Activated CD4-positive, alpha-beta T cell treated with anti-CD3 and anti-CD28 coated beads, Interleukin-2, amount 10 ng/mL, durations not matched to agents 24 days and 14 days (primary cell): ENCODE results near the gene UNC13B. TPM values are rescaled to one million over a fixed set of nuclear protein-coding genes. Genes with fewer than 3 reads are reported as not detected.
"Not testable (repeated sequence)": the region's sequence is repeated elsewhere in the genome, so short reads cannot be mapped to it uniquely, and the experiment has no call there.

ENCODE experiments used
- DNase-seq: peaks from one replicate; pipeline ENCODE4 v3.0.0; 2022
- H3K27ac Mint-ChIP-seq: one replicate; pipeline ENCODE4 v1.8.0; 2022; ENCODE audit warnings: mild to moderate bottlenecking, mixed read lengths
- H3K27me3 Mint-ChIP-seq: one replicate; pipeline ENCODE4 v1.8.0; 2022; ENCODE audit warnings: mixed read lengths
- H3K36me3 Mint-ChIP-seq: one replicate; pipeline ENCODE4 v1.8.0; 2022; ENCODE audit warnings: low read depth, mild to moderate bottlenecking, mixed read lengths
- H3K4me1 Mint-ChIP-seq: one replicate; pipeline ENCODE4 v1.8.0; 2021; ENCODE audit warnings: mixed read lengths
- H3K4me3 Mint-ChIP-seq: one replicate; pipeline ENCODE4 v1.8.0; 2022; ENCODE audit warnings: mild to moderate bottlenecking, moderate library complexity, mixed read lengths
- H3K9me3 Mint-ChIP-seq: one replicate; pipeline ENCODE4 v1.8.0; 2021; ENCODE audit warnings: mixed read lengths
- intact Hi-C: fragments of 100-400 bp; cut with micrococcal nuclease; formaldehyde crosslinking; loops from one replicate; pipeline ENCODE4 v1.15.1; 2023
- total RNA-seq: library from RNA; stranded (reverse); gene quantifications from 2 replicates; pipeline ENCODE4 v1.2.3, GENCODE V29; 2022

UNC13B gene
- total RNA-seq, 1 donor from 2014 or later, result 0.51 TPM

DNA sequence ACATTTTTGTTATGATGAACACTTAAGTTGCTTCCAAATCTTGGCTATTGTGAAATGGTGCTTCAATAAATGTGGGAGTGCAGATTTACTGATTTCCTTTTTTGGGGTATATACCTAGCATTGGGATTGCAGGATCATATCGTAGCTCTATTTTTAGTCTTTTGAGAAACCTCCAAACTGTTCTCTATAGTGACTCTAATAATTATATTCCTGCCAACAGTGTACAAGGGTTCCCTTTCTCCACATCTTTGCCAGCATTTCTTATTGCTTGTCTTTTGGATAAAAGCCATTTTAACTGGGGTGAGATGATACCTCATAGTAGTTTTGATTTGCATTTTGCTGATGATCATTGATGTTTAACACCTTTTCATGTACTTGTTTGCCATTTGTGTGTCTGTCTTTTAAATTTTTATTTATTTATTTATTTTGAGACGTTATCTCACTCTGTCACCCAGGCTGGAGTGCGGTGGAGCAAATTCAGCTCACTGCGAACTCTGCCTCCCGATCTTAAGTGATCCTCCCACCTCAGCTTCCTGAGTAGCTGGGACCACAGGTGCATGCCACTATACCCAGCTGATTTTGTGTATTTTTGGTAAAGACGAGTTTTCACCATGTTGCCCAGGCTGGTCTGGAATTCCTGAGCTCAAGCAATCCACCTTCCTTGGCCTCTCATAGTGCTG, 59.0 kb downstream of the UNC13B start:
- H3K4me1 Mint-ChIP-seq, result no peaks in the 10 kb centered on the region

DNA sequence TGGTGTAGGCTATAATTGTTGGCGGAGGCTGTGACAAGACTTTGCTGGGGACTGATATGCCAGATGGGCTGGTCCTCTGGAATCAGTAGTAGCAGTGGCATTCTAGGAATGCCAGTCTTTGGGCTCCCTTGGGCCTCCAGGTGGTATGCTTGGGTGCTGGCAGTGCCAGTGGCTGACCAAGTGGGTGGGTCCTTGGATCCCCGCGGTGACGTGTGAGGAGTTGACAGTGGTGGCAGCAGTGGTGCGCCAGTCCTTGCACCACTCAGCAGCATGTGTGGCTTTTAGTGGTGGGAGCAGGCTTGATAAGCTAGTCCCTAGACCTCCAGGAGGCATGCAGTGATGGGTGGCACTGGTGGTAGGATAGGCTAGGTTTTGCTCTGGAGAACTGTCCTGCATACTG, 63.9 kb downstream of the UNC13B start:
- H3K27ac Mint-ChIP-seq, result no peak overlapping the region
- intact Hi-C loops, result no loop called here
- H3K4me1 Mint-ChIP-seq, result no peaks in the 10 kb centered on the region
- H3K36me3 Mint-ChIP-seq, result no peaks in the 10 kb centered on the region
- no peak for DNase-seq
- H3K4me3 Mint-ChIP-seq, result no peak overlapping the region
- no peaks in the 10 kb centered on the region for H3K27me3 Mint-ChIP-seq
- H3K9me3 Mint-ChIP-seq, result peaks cover 7% of the 10 kb centered on the region

More for the DNA sequence above, 59.0 kb downstream of the UNC13B start:
- no peaks in the 10 kb centered on the region for H3K27me3 Mint-ChIP-seq
- no peak for DNase-seq
- H3K36me3 Mint-ChIP-seq, result no peaks in the 10 kb centered on the region
- peaks cover 7% of the 10 kb centered on the region for H3K9me3 Mint-ChIP-seq
- no peak overlapping the region for H3K4me3 Mint-ChIP-seq
- intact Hi-C loops, result no loop called here
- H3K27ac Mint-ChIP-seq, result no peak overlapping the region

DNA sequence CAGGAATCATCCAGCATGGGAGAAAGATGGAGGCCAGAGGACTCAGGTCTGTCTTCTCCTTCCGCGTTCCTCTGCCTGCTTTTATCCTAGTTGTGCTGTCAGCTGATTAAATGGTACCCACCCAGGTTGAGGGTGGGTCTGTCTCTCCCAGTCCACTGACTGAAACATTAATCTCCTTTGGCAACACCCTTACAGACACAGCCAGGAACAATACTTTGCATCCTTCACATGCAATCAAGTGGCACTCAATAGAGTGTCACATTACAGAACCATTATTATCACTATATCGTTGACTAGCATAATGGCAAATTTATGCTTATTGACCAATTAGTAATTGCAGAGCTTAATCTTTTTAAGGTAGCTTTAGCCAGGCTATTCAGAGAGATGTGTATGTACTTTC, 64.8 kb downstream of the UNC13B start:
- intact Hi-C loops, result no loop called here

DNA sequence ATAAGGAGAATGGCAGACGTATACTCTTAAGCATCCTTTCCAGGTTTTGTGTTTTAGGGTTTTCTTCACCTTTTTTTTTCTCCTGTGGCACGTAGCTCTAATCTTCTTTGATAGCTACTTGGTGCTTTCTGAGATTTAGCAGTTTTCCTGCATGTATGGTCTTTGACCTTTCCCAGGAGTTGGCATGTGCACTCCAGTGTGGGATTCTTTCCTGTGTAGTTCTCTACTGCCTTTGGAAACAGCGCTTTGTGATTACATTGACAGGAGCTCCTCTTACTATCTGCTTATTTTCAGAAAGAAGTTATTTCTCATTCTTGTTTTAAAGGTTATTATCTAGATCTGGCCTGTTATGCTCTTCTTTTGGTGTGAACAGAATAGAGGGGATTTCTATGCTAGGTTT, 65.5 kb downstream of the UNC13B start:
- no peaks in the 10 kb centered on the region for H3K36me3 Mint-ChIP-seq
- H3K9me3 Mint-ChIP-seq, result no peaks in the 10 kb centered on the region
- H3K27me3 Mint-ChIP-seq, result peaks cover 1% of the 10 kb centered on the region
- H3K27ac Mint-ChIP-seq, result no peak overlapping the region
- no peak for DNase-seq
- intact Hi-C loops, result no loop called here
- no peak overlapping the region for H3K4me3 Mint-ChIP-seq
- H3K4me1 Mint-ChIP-seq, result no peaks in the 10 kb centered on the region

More for the DNA sequence above, 64.8 kb downstream of the UNC13B start:
- Mint-ChIP-seq H3K4me1 (no peaks in the 10 kb centered on the region), H3K9me3 (peaks cover 5% of the 10 kb centered on the region), H3K4me3 (no peak overlapping the region), H3K27ac (no peak overlapping the region), H3K36me3 (no peaks in the 10 kb centered on the region), H3K27me3 (peaks cover 1% of the 10 kb centered on the region)
- DNase-seq, result no peak

DNA sequence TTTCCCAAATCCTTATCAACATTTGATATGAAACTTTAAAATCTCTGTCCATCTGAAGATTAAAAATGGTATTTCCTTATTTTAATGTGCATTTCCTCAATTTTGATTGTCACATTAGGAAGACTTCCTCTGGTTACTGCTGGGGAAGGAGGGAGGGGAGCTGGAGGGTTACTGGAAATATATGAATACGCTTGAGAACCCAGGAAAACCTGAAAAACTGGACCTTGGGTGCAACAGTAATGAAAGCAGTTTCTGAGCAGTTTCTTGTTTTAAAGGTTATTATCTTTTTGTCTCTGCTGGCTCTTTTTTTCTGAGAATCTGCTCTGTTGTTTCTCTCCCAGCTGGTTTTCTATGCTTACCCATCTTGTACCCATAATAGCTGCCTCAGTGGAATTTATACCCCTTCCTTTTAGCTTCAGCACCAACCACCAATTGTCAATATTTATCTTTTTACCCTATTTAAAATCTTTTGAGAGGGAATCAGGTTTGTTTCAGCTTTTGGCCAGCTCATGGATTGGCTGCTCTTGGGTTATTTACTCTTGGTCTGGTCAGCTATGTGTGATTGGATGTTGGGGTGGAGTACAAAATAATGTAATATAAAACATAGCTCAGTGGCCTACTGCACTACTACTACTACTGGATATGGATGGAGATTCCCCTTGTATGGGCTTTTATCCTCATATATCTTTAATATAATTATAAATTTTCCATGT, 67.4 kb downstream of the UNC13B start:
- H3K9me3 Mint-ChIP-seq, result no peaks in the 10 kb centered on the region
- no peak overlapping the region for H3K27ac Mint-ChIP-seq
- intact Hi-C loops, result no loop called here
- H3K36me3 Mint-ChIP-seq, result no peaks in the 10 kb centered on the region
- H3K4me1 Mint-ChIP-seq, result no peaks in the 10 kb centered on the region
- no peak overlapping the region for H3K4me3 Mint-ChIP-seq
- no peak for DNase-seq
- H3K27me3 Mint-ChIP-seq, result peaks cover 5% of the 10 kb centered on the region

DNA sequence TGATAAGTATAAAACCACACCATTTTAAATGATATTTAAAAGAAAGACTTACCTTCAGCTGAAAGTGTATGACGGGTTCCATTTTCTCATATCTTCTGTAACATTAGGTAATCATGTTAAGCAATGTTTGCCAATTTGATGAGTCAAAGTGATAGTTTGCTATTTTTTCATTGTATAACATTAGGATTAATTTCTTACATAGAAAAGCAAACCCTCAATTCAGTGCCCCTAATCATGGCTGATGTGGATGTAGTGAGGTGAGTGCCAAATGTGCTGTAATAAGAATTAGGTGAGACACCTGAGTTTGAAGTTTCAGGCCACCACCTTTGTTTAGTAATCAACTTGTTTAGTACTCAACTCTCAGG, 68.0 kb downstream of the UNC13B start:
- H3K27ac Mint-ChIP-seq, result no peak overlapping the region

DNA sequence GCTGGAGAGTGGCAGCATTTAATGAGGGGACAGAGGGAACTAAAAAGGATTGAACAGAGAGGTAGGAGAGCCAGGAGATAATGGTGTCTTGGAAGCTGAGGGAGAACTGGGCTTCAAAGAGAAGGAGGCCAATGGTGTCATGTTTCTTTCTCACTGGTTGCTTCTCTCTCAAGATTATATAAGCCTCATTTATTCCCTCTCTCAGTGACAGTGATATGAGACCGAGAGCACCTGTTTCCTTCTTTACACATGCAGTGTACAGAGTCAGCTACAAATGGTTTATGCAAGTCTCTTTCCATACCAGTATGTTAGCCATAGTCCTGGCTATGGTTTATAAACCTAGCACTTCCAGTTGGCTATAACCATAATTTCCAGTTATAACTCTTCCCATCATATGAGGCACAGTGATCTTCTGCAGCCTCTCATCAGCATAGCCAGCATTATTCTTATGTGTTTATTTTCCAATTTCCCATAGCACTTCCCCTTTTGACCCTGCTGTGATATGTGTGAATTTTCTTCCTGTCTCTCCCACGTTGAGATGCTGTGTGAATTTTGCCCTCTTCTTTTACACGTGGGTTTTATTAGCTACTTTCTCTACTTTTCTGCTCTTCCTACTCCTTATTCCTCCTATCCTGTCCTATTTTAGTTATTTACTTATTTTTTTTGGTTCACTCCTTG, 71.2 kb downstream of the UNC13B start:
- Mint-ChIP-seq H3K27me3 (peaks cover 5% of the 10 kb centered on the region), H3K9me3 (no peaks in the 10 kb centered on the region), H3K36me3 (no peaks in the 10 kb centered on the region), H3K4me1 (no peaks in the 10 kb centered on the region), H3K4me3 (no peak overlapping the region), H3K27ac (no peak overlapping the region)
- no peak for DNase-seq
- intact Hi-C loops, result no loop called here

More for the DNA sequence above, 68.0 kb downstream of the UNC13B start:
- H3K4me3 Mint-ChIP-seq, result no peak overlapping the region
- intact Hi-C loops, result no loop called here
- H3K36me3 Mint-ChIP-seq, result no peaks in the 10 kb centered on the region
- DNase-seq, result no peak
- H3K27me3 Mint-ChIP-seq, result peaks cover 5% of the 10 kb centered on the region
- no peaks in the 10 kb centered on the region for H3K9me3 Mint-ChIP-seq
- no peaks in the 10 kb centered on the region for H3K4me1 Mint-ChIP-seq

DNA sequence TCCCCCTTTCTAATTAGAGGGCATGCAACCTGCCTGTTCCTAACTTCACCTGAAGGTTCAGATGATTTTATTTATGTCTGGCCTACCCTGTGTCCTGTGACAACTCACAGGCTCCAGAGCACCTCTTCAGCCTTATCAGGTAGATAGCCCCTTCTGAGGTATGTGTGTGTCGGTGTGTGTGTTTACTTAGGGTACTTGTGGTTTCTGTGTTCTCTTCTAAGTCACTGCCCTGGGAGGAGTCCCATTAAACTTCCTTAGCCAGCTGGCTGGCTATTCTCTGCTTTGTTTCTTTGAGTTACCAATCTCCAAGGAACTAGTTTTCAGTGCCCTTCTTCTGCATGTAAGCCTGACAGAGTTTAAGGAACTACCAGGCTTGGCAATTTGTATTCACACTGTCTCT, 74.9 kb downstream of the UNC13B start:
- H3K27me3 Mint-ChIP-seq, result peaks cover 5% of the 10 kb centered on the region
- no peak overlapping the region for H3K27ac Mint-ChIP-seq
- no peaks in the 10 kb centered on the region for H3K4me1 Mint-ChIP-seq
- no peak for DNase-seq
- intact Hi-C loops, result no loop called here
- peaks cover 3% of the 10 kb centered on the region for H3K9me3 Mint-ChIP-seq
- no peaks in the 10 kb centered on the region for H3K36me3 Mint-ChIP-seq
- H3K4me3 Mint-ChIP-seq, result no peak overlapping the region

DNA sequence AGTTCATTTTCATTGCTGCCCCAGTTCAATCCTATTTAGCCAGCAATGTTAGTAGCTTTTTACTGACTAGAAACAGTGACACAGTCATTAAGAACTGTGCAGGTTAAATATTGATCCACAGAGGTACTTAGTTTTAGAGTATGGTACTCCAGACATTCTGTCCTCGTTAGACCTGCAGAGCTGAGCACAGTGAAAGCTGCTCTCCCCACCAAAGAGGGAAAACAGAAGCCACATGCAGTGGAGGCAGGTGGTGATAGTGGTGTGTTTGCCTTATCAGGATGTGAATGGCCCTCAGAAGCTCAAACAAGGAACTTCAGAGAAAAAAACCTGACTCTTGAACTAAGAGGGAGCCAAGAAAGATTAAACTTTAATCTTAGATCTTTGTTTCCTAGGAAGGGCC, 75.5 kb downstream of the UNC13B start:
- no peak for DNase-seq
- Mint-ChIP-seq H3K4me1 (no peaks in the 10 kb centered on the region), H3K9me3 (peaks cover 3% of the 10 kb centered on the region), H3K27me3 (peaks cover 8% of the 10 kb centered on the region), H3K36me3 (no peaks in the 10 kb centered on the region), H3K4me3 (no peak overlapping the region), H3K27ac (no peak overlapping the region)
- intact Hi-C loops, result no loop called here

DNA sequence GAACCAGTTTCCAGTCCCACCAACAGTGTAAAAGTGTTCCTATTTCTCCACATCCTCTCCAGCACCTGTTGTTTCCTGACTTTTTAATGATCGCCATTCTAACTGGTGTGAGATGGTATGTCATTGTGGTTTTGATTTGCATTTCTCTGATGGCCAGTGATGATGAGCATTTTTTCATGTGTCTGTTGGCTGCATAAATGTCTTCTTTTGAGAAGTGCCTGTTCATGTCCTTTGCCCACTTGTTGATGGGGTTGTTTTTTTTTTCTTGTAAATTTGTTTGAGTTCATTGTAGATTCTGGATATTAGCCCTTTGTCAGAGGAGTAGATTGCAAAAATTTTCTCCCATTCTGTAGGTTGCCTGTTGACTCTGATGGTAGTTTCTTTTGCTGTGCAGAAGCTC, 84.1 kb downstream of the UNC13B start:
- intact Hi-C loops, H3K9me3 Mint-ChIP-seq, DNase-seq, H3K36me3 Mint-ChIP-seq, H3K27ac Mint-ChIP-seq, H3K4me3 Mint-ChIP-seq, H3K4me1 Mint-ChIP-seq: not testable (repeated sequence)
- peaks cover 22% of the 10 kb centered on the region for H3K27me3 Mint-ChIP-seq

DNA sequence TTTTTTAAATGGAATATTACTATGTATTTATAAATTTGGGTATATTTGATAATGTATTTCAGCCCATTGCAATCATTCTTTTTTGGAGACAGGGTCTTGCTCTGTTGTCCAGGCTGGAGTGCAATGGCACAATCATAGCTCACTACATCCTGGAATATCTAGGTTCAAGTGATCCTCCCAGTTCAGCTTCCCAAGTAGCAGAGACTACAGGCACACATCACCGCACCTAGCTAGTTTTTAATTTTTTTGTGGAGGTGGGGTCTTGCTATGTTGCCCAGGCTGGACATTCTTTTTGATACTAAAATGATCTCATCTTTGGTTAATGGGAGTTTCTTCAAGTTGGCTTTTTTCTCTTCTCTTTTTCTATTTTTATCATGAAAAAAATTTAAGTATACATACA, 91.3 kb downstream of the UNC13B start:
- intact Hi-C loops, result no loop called here
- Mint-ChIP-seq H3K4me3 (no peak overlapping the region), H3K27me3 (peaks cover 12% of the 10 kb centered on the region), H3K27ac (no peak overlapping the region), H3K4me1 (no peaks in the 10 kb centered on the region), H3K36me3 (no peaks in the 10 kb centered on the region), H3K9me3 (peaks cover 4% of the 10 kb centered on the region)
- DNase-seq, result no peak

DNA sequence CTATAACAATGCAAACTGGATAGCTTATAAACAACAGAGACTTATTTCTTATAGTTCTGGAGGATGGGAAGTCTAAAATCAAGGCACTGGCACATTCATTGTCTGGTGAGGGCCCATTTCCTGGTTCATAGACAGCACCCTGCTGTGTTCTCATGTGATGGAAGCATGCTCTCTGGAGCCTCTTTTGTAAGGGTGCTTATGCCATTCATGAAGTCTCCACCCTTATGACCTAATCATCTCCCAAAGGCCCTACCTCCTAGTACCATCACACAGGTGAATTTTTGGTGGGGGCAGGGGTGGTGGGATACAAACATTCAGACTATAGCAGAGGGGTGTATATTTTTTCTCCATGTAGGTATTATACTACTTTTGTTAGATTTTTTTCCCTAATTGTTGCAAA, 92.4 kb downstream of the UNC13B start:
- Mint-ChIP-seq H3K4me3 (no peak overlapping the region), H3K4me1 (no peaks in the 10 kb centered on the region), H3K36me3 (no peaks in the 10 kb centered on the region), H3K9me3 (no peaks in the 10 kb centered on the region), H3K27ac (no peak overlapping the region), H3K27me3 (peaks cover 7% of the 10 kb centered on the region)
- no peak for DNase-seq
- intact Hi-C loops, result no loop called here

DNA sequence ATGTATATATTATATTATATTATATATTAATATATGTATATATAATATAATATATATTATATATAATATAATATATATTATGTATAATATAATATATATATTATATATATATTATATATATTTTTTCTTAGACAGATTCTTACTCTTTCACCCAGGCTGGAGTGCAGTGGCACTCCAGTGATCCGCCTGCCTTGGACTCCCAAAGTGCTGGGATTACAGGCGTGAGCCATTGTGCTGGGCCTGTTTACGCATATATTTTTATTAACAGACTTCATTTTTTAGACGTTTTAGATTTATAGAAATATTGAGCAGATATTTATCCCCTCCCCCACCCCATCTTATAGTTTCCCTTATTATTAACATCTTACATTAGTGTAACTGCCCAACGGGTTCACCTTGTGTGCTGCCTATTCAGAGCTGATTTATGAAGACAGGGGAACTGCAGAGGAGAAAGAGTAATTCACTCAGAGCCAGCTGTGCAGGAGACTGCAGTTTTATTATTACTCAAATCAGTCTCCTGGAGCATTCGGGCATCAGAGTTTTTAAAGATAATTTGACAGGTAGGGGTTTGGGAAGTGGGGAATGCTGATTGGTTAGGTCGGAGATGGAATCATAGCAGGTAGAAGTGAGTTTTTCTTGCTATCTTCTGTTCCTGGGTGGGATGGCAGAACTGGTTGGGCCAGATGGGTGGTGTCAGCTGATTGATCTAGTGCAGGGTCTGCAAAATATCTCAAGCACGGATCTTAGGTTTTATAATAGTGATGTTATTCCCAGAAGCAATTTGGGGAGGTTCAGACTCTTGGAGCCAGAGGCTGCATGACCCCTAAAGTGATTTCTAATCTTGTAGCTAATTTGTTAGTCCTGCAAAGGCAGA, 93.4 kb downstream of the UNC13B start:
- H3K9me3 Mint-ChIP-seq, result no peaks in the 10 kb centered on the region
- H3K27ac Mint-ChIP-seq, result no peak overlapping the region
- H3K36me3 Mint-ChIP-seq, result no peaks in the 10 kb centered on the region
- intact Hi-C loops, result no loop called here
- H3K4me3 Mint-ChIP-seq, result no peak overlapping the region
- no peak for DNase-seq
- peaks cover 4% of the 10 kb centered on the region for H3K27me3 Mint-ChIP-seq
- H3K4me1 Mint-ChIP-seq, result no peaks in the 10 kb centered on the region
